GM12801 (cell line): ENCODE results near the gene NLRP7.

ENCODE experiments used
- CTCF ChIP-seq: IDR thresholded peaks from one replicate; pipeline ENCODE4 v1.5.1; 2011; ENCODE audit warnings: control low read depth; ENCODE audit not compliant: insufficient read length; ENCODE audit errors: extremely low read depth

The NLRP7 gene

DNA sequence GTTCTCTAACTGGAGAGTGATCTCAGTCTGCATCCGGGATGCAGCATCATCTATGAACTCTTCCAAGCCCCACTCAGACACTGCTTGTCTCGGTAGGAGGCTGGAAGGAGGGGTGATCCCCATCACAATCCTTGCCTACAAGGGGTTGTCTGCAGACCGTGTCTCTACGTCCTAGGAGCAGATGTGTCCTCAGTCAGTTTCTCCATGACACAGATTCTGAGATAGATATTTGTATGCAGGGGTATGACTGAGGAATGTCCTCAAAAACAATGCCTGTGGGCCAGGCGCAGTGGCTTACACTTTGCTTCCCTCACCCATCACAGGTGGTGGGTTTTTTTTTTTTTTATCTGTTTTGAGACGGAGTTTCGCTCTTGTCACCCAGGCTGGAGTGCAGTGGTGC, 40.5 kb downstream of the NLRP7 start:
- no peak for TF ChIP-seq CTCF

DNA sequence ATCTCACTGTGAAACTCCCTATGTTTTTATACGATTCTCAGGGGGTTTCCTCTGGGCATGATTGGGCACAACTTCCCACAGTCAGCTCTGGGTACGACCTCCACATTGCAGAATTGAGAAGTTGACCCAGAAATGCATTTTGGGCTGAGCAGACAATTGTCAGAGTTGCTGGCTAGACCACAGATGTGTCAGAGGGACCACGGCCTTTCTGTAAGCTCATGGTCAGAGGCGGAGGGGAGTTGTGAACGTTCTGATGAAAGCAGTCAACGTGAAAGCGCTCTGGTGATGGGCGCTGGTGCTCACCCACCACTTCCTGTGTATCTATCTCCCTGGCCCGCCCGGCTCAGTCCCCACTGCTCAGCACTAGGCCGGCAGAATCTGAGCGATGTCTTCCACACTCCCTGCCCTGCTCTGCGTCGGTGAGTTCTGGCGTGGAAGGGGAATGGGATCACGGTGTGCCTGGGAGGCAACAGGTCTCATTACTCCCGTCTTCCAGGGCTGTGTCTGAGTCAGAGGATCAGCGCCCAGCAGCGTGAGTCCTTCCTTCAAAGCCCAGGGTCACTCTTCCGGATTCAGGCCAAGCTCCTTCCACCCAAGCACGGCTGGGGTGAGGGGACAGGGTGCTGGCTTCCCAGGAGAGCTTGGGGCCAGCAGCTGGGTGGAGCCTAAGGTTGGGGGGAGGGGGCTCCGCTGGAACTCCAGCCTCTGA, 41.4 kb downstream of the NLRP7 start, which contains the start of gene NCR1:
Gene NCR1, plus strand, starts transcription at position 346 of the 709 bp plus-strand sequence. Its CDS starts 40 bp downstream, at position 386.
- TF ChIP-seq CTCF = no peak

- no peak for TF ChIP-seq CTCF
Measured at GRCh38 chr19:54905421-54905802, 41.9 kb downstream of the NLRP7 start.

- no peak for TF ChIP-seq CTCF
Measured at GRCh38 chr19:54903303-54903702, 44.0 kb downstream of the NLRP7 start.

- no peak for TF ChIP-seq CTCF
Measured at GRCh38 chr19:54902061-54902460, 45.3 kb downstream of the NLRP7 start.

GRCh38 chr19:54896036-54896435, 51.3 kb downstream of the NLRP7 start:
- TF ChIP-seq CTCF = no peak

GRCh38 chr19:54893406-54893805, 53.9 kb downstream of the NLRP7 start:
- no peak for TF ChIP-seq CTCF

DNA sequence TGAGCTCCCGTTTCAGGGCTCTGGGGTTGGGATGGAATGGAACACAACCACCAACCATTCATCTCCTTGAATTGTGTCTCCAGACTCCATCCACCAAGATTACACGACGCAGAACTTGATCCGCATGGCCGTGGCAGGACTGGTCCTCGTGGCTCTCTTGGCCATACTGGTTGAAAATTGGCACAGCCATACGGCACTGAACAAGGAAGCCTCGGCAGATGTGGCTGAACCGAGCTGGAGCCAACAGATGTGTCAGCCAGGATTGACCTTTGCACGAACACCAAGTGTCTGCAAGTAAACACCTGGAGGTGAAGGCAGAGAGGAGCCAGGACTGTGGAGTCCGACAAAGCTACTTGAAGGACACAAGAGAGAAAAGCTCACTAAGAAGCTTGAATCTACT, 57.8 kb downstream of the NLRP7 start:
- no peak for TF ChIP-seq CTCF
